A673 (cell line): ENCODE results near the gene CDH4. TPM values are rescaled to one million over a fixed set of nuclear protein-coding genes. Genes with fewer than 3 reads are reported as not detected.

Experiments
- BruUV-seq: library from RNA; stranded (reverse); fragments of 400-500 nt; replicated peaks from 2 replicates; lab custom pipeline; 2021; lab: Mats Ljungman, UMichigan
- CTCF ChIA-PET: fragments of 300-600 bp; sonication (Branson Sonifier 250); formaldehyde crosslinking; loops from one replicate; lab custom pipeline; 2022; ENCODE audit warnings: antibody characterized with exemption; lab: Charles Lee
- POLR2A ChIA-PET: fragments of 300-600 bp; sonication (Branson Sonifier 250); formaldehyde crosslinking; loops from one replicate; lab custom pipeline; 2022; ENCODE audit warnings: antibody characterized with exemption; ENCODE audit not compliant: low non-redundant PET; lab: Charles Lee
- DNase-seq: peaks from one replicate; pipeline ENCODE4 v3.0.0-alpha.2; 2015; ENCODE audit warnings: low spot score
- H3K27ac ChIP-seq: fragments of 200-600 bp; sonication (generic); 2 replicates; pipeline ENCODE4 v1.5.1; 2016; ENCODE audit warnings: mixed run types, low read depth, mild to moderate bottlenecking, mixed read lengths, antibody characterized with exemption, low read length; ENCODE audit not compliant: poor library complexity, severe bottlenecking
- H3K27me3 ChIP-seq: fragments of 200-600 bp; sonication (generic); replicated peaks from 2 replicates; pipeline ENCODE4 v1.6.1; 2017; ENCODE audit warnings: mixed run types, low read depth, mild to moderate bottlenecking, mixed read lengths, antibody characterized with exemption, low read length; ENCODE audit not compliant: insufficient read depth, poor library complexity
- H3K36me3 ChIP-seq: fragments of 200-600 bp; sonication (generic); 2 replicates; pipeline ENCODE4 v1.6.1; 2016; ENCODE audit warnings: mixed run types, mild to moderate bottlenecking, mixed read lengths, antibody characterized with exemption, low read length; ENCODE audit not compliant: insufficient read depth, poor library complexity, severe bottlenecking
- H3K4me1 ChIP-seq: fragments of 200-600 bp; sonication (generic); 2 replicates; pipeline ENCODE4 v1.6.1; 2017; ENCODE audit warnings: mixed run types, mild to moderate bottlenecking, mixed read lengths, antibody characterized with exemption, low read length; ENCODE audit not compliant: insufficient read depth, poor library complexity, severe bottlenecking
- H3K4me3 ChIP-seq: fragments of 200-600 bp; sonication (generic); 2 replicates; pipeline ENCODE4 v1.5.1; 2016; ENCODE audit warnings: low read depth, mixed run types, mild to moderate bottlenecking, mixed read lengths, low read length; ENCODE audit not compliant: poor library complexity, severe bottlenecking
- H3K9me3 ChIP-seq: fragments of 200-600 bp; sonication (generic); 2 replicates; pipeline ENCODE4 v1.6.1; 2016; ENCODE audit warnings: mixed run types, low read depth, mild to moderate bottlenecking, mixed read lengths, antibody characterized with exemption, low read length; ENCODE audit not compliant: poor library complexity, severe bottlenecking
- EZH2 ChIP-seq: fragments of 200-600 bp; sonication (generic); IDR thresholded peaks from 2 replicates; pipeline ENCODE4 v1.6.1; 2017; ENCODE audit warnings: borderline replicate concordance, low read depth, mild to moderate bottlenecking, mixed read lengths, antibody characterized with exemption, low read length; ENCODE audit not compliant: poor library complexity, severe bottlenecking
- intact Hi-C: fragments of 100-400 bp; cut with micrococcal nuclease; formaldehyde crosslinking; loops from one replicate; pipeline ENCODE4 v1.10.0; 2022; ENCODE audit not compliant: unreplicated experiment
- total RNA-seq: library from RNA; stranded (reverse); gene quantifications from 2 replicates; pipeline ENCODE4 v1.2.3, GENCODE V29; 2021
- TF ChIP-seq, protein P1 (sequence below): fragments of 300-800, 200-600 bp; sonication (generic); conservative IDR thresholded peaks from 2 replicates; pipeline ENCODE4 v1.5.1; 2017; ENCODE audit warnings: low read depth, mild to moderate bottlenecking, antibody characterized with exemption, low read length, moderate library complexity, mixed read lengths

CDH4 gene
- total RNA-seq, 1 experiment from 2014 or later = 8.3 TPM

DNA sequence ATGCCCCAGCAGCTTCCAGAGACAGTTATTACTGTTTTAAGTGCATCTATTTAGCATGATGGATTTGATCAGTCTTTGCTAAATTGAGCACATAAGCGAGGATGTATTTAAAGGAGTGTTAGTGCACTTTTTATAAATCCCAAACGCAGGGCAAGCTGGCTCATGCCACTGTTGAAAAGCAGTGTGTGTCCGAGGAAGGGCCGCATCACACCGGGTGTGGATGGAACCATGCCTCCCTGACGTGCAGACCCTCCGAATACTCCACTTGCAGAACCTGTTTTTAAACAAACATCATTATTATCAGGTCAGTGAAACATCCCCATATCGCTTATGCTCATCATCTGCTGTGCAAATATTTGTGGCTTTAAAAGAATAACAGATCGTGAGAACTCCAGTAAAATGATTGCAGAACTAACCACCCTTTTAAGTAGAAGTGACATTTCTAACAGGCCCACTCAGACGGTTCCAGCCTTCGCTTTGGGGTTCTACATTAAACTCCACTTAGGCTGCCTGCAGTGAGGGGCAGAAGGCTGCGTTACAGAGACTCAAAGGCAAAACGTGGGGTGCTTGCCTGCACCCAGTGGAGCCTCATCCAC, 190.1 kb downstream of the CDH4 start:
- Histone ChIP-seq H3K9me3 (no peaks in the 10 kb centered on the region), H3K27me3 (no peaks in the 10 kb centered on the region), H3K4me1 (peaks cover 30% of the 10 kb centered on the region), H3K4me3 (no peak overlapping the region), H3K27ac (no peak overlapping the region), H3K36me3 (no peaks in the 10 kb centered on the region)
- TF ChIP-seq, protein P1, sequence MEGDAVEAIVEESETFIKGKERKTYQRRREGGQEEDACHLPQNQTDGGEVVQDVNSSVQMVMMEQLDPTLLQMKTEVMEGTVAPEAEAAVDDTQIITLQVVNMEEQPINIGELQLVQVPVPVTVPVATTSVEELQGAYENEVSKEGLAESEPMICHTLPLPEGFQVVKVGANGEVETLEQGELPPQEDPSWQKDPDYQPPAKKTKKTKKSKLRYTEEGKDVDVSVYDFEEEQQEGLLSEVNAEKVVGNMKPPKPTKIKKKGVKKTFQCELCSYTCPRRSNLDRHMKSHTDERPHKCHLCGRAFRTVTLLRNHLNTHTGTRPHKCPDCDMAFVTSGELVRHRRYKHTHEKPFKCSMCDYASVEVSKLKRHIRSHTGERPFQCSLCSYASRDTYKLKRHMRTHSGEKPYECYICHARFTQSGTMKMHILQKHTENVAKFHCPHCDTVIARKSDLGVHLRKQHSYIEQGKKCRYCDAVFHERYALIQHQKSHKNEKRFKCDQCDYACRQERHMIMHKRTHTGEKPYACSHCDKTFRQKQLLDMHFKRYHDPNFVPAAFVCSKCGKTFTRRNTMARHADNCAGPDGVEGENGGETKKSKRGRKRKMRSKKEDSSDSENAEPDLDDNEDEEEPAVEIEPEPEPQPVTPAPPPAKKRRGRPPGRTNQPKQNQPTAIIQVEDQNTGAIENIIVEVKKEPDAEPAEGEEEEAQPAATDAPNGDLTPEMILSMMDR = no peak
- TF ChIP-seq EZH2 = no peak
- POLR2A ChIA-PET = no interaction called here
- CTCF ChIA-PET = no interaction called here
- no peak for DNase-seq
- BruUV-seq = no TSS peak
- intact Hi-C loops = no loop called here

DNA sequence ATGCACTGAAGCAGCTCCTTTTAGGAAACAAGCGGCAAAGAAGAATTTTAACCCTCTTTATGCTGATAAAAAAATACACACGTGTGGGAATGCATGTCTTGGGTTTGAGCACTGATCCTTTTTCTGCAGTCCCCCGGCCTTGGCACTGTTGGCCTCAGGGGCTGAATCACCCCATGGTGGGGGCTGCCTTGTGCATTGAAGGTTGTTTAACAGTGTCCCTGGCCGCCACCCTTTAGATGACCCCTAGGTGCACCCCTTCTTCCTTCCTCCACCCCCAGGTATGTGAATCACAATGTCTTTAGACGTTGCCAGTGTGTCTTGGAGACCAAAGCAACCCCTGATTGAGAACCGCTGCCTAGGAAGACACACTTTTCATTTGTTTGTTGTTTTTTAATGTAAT, 190.7 kb downstream of the CDH4 start:
- Histone ChIP-seq H3K4me3 (no peak overlapping the region), H3K9me3 (no peaks in the 10 kb centered on the region), H3K27me3 (no peaks in the 10 kb centered on the region), H3K4me1 (peaks cover 25% of the 10 kb centered on the region), H3K36me3 (no peaks in the 10 kb centered on the region), H3K27ac (no peak overlapping the region)
- ChIA-PET CTCF (no interaction called here), POLR2A (no interaction called here)
- TF ChIP-seq, protein P1 = no peak
- no peak for TF ChIP-seq EZH2
- DNase-seq = no peak
- intact Hi-C loops = no loop called here
- no TSS peak for BruUV-seq

DNA sequence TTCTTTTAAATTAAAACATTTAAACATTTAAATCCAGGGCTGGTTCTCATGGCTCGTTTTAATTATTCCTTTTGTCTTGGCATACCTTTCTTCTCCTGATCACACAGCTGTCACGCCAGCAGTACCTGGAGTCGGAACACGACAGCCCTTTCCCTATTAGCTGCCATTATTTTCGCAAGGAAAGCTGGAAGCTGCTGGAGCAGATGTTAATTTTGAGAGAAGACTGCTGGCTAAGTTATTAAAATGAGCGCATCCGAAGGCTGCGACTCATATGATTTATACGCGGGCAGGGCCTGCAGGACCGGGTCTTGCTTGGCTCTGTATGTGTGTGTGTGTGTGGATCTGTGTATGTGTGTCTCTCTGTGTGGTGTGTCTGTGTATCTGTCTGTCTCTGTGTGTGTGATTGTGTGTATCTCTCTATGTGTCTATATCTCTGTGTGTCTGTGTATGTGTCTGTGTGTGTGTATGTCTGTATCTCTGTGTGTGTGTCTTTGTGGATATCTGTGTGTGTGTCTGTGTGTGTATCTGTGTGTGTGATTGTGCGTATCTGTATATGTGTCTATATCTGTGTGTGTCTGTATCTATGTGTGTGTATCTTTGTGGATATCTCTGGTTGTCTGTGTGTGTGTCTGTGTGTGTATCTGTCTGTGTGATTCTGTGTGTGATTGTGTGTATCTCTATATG, 191.5 kb downstream of the CDH4 start:
- Histone ChIP-seq H3K4me3 (no peak overlapping the region), H3K36me3 (no peaks in the 10 kb centered on the region), H3K27me3 (no peaks in the 10 kb centered on the region), H3K27ac (no peak overlapping the region), H3K4me1 (peaks cover 24% of the 10 kb centered on the region), H3K9me3 (no peaks in the 10 kb centered on the region)
- intact Hi-C loops = no loop called here
- peak; percentile 25 for DNase-seq
- TF ChIP-seq, protein P1 = no peak
- no peak for TF ChIP-seq EZH2
- ChIA-PET CTCF (no interaction called here), POLR2A (no interaction called here)
- no TSS peak for BruUV-seq
